HEK293 (cell line): ENCODE measurements around the gene PSD2.

Experiments used
- GFI1B ChIP-seq: fragments of 450-650 bp; formaldehyde crosslinking; IDR thresholded peaks from 2 replicates; pipeline ENCODE4 v1.5.1; 2016; ENCODE audit warnings: missing biosample characterization, missing genetic modification characterization
- SP2 ChIP-seq: fragments of 450-650 bp; formaldehyde crosslinking; IDR thresholded peaks from 2 replicates; pipeline ENCODE4 v1.5.1; 2016; ENCODE audit warnings: missing biosample characterization, missing genetic modification characterization
- TRIM28 ChIP-seq: IDR thresholded peaks from 2 replicates; pipeline ENCODE4 v1.6.1; 2011; ENCODE audit warnings: low read length, control low read depth, borderline replicate concordance
- ZFP3 ChIP-seq: fragments of 450-650 bp; formaldehyde crosslinking; IDR thresholded peaks from 2 replicates; pipeline ENCODE4 v1.5.1; 2016; ENCODE audit warnings: low read depth, missing biosample characterization, missing genetic modification characterization

DNA sequence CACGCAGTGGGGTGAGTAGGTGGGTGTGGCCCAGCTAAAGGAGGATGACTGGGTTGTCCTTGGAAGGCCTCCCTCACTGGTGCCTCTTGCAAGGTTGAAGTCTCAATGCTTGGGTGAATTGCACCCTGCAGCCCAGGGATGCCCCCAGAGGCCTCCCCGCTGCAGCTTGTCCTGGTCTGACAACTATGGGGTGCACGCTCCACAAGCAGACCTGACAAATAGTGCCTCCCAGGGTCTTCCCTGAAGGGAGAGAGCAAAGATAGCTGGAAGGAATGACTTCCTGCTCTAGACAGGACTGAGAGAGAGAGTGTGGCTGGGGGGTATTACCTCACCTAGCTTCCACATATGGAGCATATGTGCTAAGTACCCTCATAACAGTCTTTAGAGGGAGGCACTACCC is 1.7 kb downstream of the PSD2 start:
- no peak for TF ChIP-seq GFI1B
- no peak for TF ChIP-seq SP2 (tag by site-specific recombination)
- TF ChIP-seq TRIM28, result no peak
- no peak for TF ChIP-seq ZFP3 (tag by site-specific recombination)
